B cell (primary cell): ENCODE data around the gene RPL35. TPM values are rescaled to one million over a fixed set of nuclear protein-coding genes. Genes with fewer than 3 reads are reported as not detected.

Experiments used
- ATAC-seq: fragments of 200-7000 bp; cut with Tn5 transposase; one replicate; pipeline ENCODE4 v1.10.0; 2021; ENCODE audit warnings: low read depth, mild to moderate bottlenecking, moderate number of reproducible peaks, moderate library complexity
- CTCF ChIA-PET: fragments of 350-600 bp; sonication (Branson Sonifier 250); formaldehyde crosslinking; loops from one replicate; lab custom pipeline; 2021; ENCODE audit warnings: antibody characterized with exemption, inconsistent platforms; lab: Charles Lee
- POLR2A ChIA-PET: fragments of 350-600 bp; sonication (Branson Sonifier 250); formaldehyde crosslinking; loops from one replicate; lab custom pipeline; 2021; ENCODE audit warnings: antibody characterized with exemption; lab: Charles Lee
- DNase-seq: peaks from one replicate; pipeline ENCODE4 v3.0.0; 2013
- H2AFZ ChIP-seq: 2 replicates; pipeline ENCODE4 v1.6.1; 2012; ENCODE audit warnings: mild to moderate bottlenecking, low read depth, low read length; ENCODE audit not compliant: insufficient read depth, poor library complexity, severe bottlenecking
- H3K27ac ChIP-seq, 2 donors: 1 replicate in 1 of 2; 2 replicates in 1 of 2; pipeline ENCODE4 v1.5.1; 2012 to 2013; ENCODE audit warnings: low read length in 2 of 2, mild to moderate bottlenecking in 2 of 2, moderate library complexity in 1 of 2
- H3K27me3 ChIP-seq, 4 experiments: fragments of 200-600 bp in 1 of 4; sonication (generic) in 1 of 4; replicated peaks in 1 of 4; 1 replicate in 2 of 4; 2 replicates in 2 of 4; pipeline versions ENCODE4 v1.6.1 to v1.7.0; 2013 to 2016; ENCODE audit warnings: low read length in 3 of 4, mild to moderate bottlenecking in 2 of 4, mixed read lengths in 1 of 4, moderate library complexity in 1 of 4; ENCODE audit not compliant: insufficient read depth in 4 of 4, control insufficient read depth in 3 of 4; ENCODE audit errors: control extremely low read depth in 1 of 4
- H3K36me3 ChIP-seq, 2 experiments: replicated peaks in 1 of 2; 1 replicate in 1 of 2; 2 replicates in 1 of 2; pipeline versions ENCODE4 v1.6.1 to v1.7.1; 2013; ENCODE audit warnings: low read length in 1 of 2; ENCODE audit not compliant: insufficient read depth in 2 of 2, control insufficient read depth in 1 of 2; ENCODE audit errors: control extremely low read depth in 1 of 2, extremely low read depth in 1 of 2
- H3K4me1 ChIP-seq, 2 donors: fragments of 200-600 bp in 1 of 2; sonication (generic) in 1 of 2; 1 replicate in 1 of 2; 2 replicates in 1 of 2; pipeline versions ENCODE4 v1.5.1 to v1.6.1; 2013 to 2017; ENCODE audit warnings: low read length in 2 of 2; ENCODE audit not compliant: control insufficient read depth in 2 of 2, insufficient read depth in 2 of 2
- H3K4me2 ChIP-seq: replicated peaks from 2 replicates; pipeline ENCODE3; 2012; ENCODE audit warnings: mild to moderate bottlenecking, low read depth, low read length; ENCODE audit not compliant: poor library complexity, severe bottlenecking
- H3K4me3 ChIP-seq, 5 experiments: fragments of 200-600 bp in 1 of 5; sonication (generic) in 1 of 5; 1 replicate in 3 of 5; 2 replicates in 2 of 5; pipeline versions ENCODE4 v1.5.1 to v1.7.0; 2011 to 2016; ENCODE audit warnings: low read length in 4 of 5, mild to moderate bottlenecking in 4 of 5, low read depth in 2 of 5, control low read depth in 1 of 5, moderate library complexity in 1 of 5; ENCODE audit not compliant: insufficient read depth in 1 of 5; ENCODE audit errors: control extremely low read depth in 1 of 5, extremely low read depth in 1 of 5
- H3K79me2 ChIP-seq: fragments of 200-600 bp; sonication (generic); one replicate; pipeline ENCODE4 v1.6.0; 2016; ENCODE audit warnings: low read length; ENCODE audit not compliant: control insufficient read depth, insufficient read depth
- H3K9ac ChIP-seq: fragments of 200-600 bp; sonication (generic); 2 replicates; pipeline ENCODE4 v1.6.1; 2017; ENCODE audit warnings: mild to moderate bottlenecking, low read length, moderate library complexity
- H3K9me3 ChIP-seq, 3 donors: one replicate each; pipeline versions ENCODE4 v1.6.1 to v1.7.1; 2013; ENCODE audit warnings: low read length in 2 of 3; ENCODE audit not compliant: control insufficient read depth in 2 of 3, insufficient read depth in 1 of 3; ENCODE audit errors: control extremely low read depth in 1 of 3
- H4K20me1 ChIP-seq: 2 replicates; pipeline ENCODE4 v1.6.0; 2012; ENCODE audit warnings: mild to moderate bottlenecking, low read length; ENCODE audit not compliant: insufficient read depth, control insufficient read depth, poor library complexity, severe bottlenecking
- H3K27ac Mint-ChIP-seq: one replicate; pipeline ENCODE4 v1.8.0; 2021; ENCODE audit warnings: mixed read lengths
- H3K27me3 Mint-ChIP-seq: one replicate; pipeline ENCODE4 v1.8.0; 2021; ENCODE audit warnings: mixed read lengths
- H3K4me1 Mint-ChIP-seq: one replicate; pipeline ENCODE4 v1.8.0; 2021; ENCODE audit warnings: mixed read lengths
- H3K4me3 Mint-ChIP-seq: one replicate; pipeline ENCODE4 v1.8.0; 2021; ENCODE audit warnings: mixed read lengths
- H3K9me3 Mint-ChIP-seq: one replicate; pipeline ENCODE4 v1.8.0; 2022; ENCODE audit warnings: mixed read lengths; ENCODE audit not compliant: insufficient read depth
- CTCF ChIP-seq: fragments of 200-600 bp; IDR thresholded peaks from one replicate; pipeline ENCODE4 v1.8.0; 2022; ENCODE audit warnings: antibody characterized with exemption, mild to moderate bottlenecking
- EZH2 ChIP-seq: IDR thresholded peaks from 2 replicates; pipeline ENCODE4 v1.6.1; 2012; ENCODE audit warnings: borderline replicate concordance, low read depth, mild to moderate bottlenecking, moderate library complexity, low read length; ENCODE audit not compliant: insufficient read depth, poor library complexity, severe bottlenecking
- WGBS: methylation state at CpG from one replicate; pipeline ENCODE4 v1.1.5; 2013; ENCODE audit warnings: missing lambda C conversion rate; ENCODE audit not compliant: insufficient coverage; 5-methylcytosine and 5-hydroxymethylcytosine counted together
- intact Hi-C: fragments of 100-400 bp; cut with micrococcal nuclease; formaldehyde crosslinking; loops from one replicate; pipeline ENCODE4 v1.10.0; 2022
- polyA plus RNA-seq: library from polyadenylated mRNA; depleted of rRNA; stranded (reverse); fragments of >200 nt; gene quantifications from 2 replicates; pipeline ENCODE4 v1.2.3, GENCODE V29; 2012
- total RNA-seq, 2 donors: library from RNA; stranded (reverse); fragments of 120-200 nt in 1 of 2; gene quantifications; 1 replicate in 1 of 2; 2 replicates in 1 of 2; pipeline versions ENCODE4 v1.2.3 to v1.2.4, GENCODE V29; 2013 to 2022

Gene RPL35
- total and polyA plus RNA-seq, 2 donors (not counting 1 experiment from before 2014, with no cell fraction given): 1,609 to 3,858 TPM

DNA sequence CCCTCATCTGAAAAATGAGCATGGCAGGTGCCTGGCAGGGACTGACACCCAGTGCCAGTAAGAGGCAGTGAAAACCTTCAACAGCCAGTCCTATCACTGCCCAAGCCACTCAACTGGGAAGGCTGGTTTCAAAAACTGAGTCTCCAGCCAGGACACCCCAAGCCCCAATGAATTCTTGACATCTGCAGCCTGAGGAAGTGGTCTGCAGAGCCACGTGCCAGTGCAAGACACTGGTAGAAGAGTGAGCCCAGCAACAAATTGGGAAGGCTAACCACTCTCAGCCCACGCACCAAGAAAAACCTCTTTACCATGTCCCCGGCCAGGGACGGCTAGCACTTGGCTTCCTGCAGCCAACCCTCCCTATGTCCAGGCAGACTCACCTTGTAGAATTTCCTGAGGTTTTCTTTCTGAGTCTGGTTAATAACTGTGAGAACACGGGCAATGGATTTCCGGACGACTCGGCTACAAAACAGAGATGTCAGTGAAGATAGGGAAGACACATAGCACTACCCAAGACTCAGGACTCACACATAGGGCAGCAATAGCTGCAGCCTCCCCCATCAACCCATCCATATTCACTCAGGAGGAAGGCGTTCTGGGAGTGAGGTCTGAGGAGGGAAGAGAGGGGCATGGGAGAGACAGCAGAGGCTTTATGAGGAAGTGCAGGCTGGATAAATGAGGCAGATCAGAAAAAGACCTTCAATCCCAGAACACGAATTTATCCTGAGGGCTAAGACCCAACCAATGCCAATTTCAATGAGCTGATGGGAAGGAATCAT is 1.8 kb downstream of the RPL35 start:
- DNase-seq (no peak), ATAC-seq (no peak)
- H3K4me1 ChIP-seq: peaks cover 18 to 34% of the 10 kb centered on the region in 2 donors
- CTCF ChIA-PET: interaction anchor here (2.3 to 7.9 kb wide), 3 partner anchors 7 to 86 kb away, joined by 16 to 61 read pairs (median 51); partner anchors contain the start of genes NR6A1, OLFML2A and WDR38
- no peak overlapping the region for H3K4me3 ChIP-seq
- H2AFZ ChIP-seq: no peak overlapping the region
- peak overlapping the region; percentile 98 for H3K27ac Mint-ChIP-seq
- peaks cover 3% of the 10 kb centered on the region for H3K79me2 ChIP-seq
- peak overlapping the region; percentile 99 for H3K4me3 Mint-ChIP-seq
- peaks cover 28% of the 10 kb centered on the region for H3K4me1 Mint-ChIP-seq
- no peaks in the 10 kb centered on the region for H3K9me3 Mint-ChIP-seq
- no peaks in the 10 kb centered on the region for H3K9me3 ChIP-seq
- WGBS: 56% methylated on average over 4 of the region's 10 CpGs
- H3K4me2 ChIP-seq: peak overlapping the region; percentile 75
- intact Hi-C loops: loop anchor here (5.0 to 10.0 kb wide), 4 partner anchors 342 to 1945 kb away; partner anchors contain the start of genes HSPA5, PSMB7, RABEPK and ZBTB43
- peak overlapping the region; percentile 77 for H3K9ac ChIP-seq
- H3K27me3 ChIP-seq: no peaks in the 10 kb centered on the region
- peak overlapping the region in 1 of 2 donors; percentile 88 for H3K27ac ChIP-seq
- POLR2A ChIA-PET: interaction anchor here (0.6 to 0.7 kb wide), 2 partner anchors 59 to 1626 kb away, joined by 3 to 4 read pairs; no protein-coding TSS in a partner anchor
- TF ChIP-seq EZH2 (no peak), CTCF (no peak)
- H3K36me3 ChIP-seq: peaks cover 0 to 43% of the 10 kb centered on the region in 2 experiments
- peaks cover 41% of the 10 kb centered on the region for H4K20me1 ChIP-seq
- H3K27me3 Mint-ChIP-seq: no peaks in the 10 kb centered on the region
